WTC11 (cell line): ENCODE results near the gene DDRGK1. TPM values are rescaled to one million over a fixed set of nuclear protein-coding genes. Genes with fewer than 3 reads are reported as not detected.

Source experiments
- ATAC-seq: fragments of 200-7000 bp; cut with Tn5 transposase; 2 replicates; pipeline ENCODE4 v1.10.0; 2021; ENCODE audit warnings: mild to moderate bottlenecking, moderate library complexity
- Bru-seq: library from RNA; stranded (reverse); fragments of 400-500 nt; gene quantifications from one replicate; lab custom pipeline; 2021; lab: Mats Ljungman, UMichigan
- CTCF ChIA-PET: fragments of 300-600 bp; sonication (Branson Sonifier 250); formaldehyde crosslinking; loops from one replicate; lab custom pipeline; 2021; ENCODE audit warnings: antibody characterized with exemption; lab: Charles Lee
- POLR2A ChIA-PET: fragments of 350-600 bp; sonication (Branson Sonifier 250); formaldehyde crosslinking; loops from one replicate; lab custom pipeline; 2021; ENCODE audit warnings: antibody characterized with exemption; lab: Charles Lee
- DNase-seq: peaks from one replicate; pipeline ENCODE4 v3.0.0; 2021; ENCODE audit warnings: low spot score
- H3K27ac Mint-ChIP-seq: 2 replicates; pipeline ENCODE4 v1.8.0; 2021; ENCODE audit warnings: mixed read lengths
- H3K27me3 Mint-ChIP-seq: 2 replicates; pipeline ENCODE4 v1.8.0; 2021; ENCODE audit warnings: low read depth, mild to moderate bottlenecking, moderate library complexity, mixed read lengths
- H3K36me3 Mint-ChIP-seq: 2 replicates; pipeline ENCODE4 v1.8.0; 2021; ENCODE audit warnings: mixed read lengths
- H3K4me1 Mint-ChIP-seq: 2 replicates; pipeline ENCODE4 v1.8.0; 2022; ENCODE audit warnings: mixed read lengths
- H3K4me3 Mint-ChIP-seq: 2 replicates; pipeline ENCODE4 v1.8.0; 2021; ENCODE audit warnings: mild to moderate bottlenecking, moderate library complexity, mixed read lengths
- H3K9me3 Mint-ChIP-seq: 2 replicates; pipeline ENCODE4 v1.8.0; 2021; ENCODE audit warnings: mixed read lengths
- ATF3 ChIP-seq: sonication (generic); formaldehyde crosslinking; conservative IDR thresholded peaks from 2 replicates; pipeline ENCODE4 v1.8.1; 2022; ENCODE audit warnings: mild to moderate bottlenecking, missing genetic modification reagents
- EMX1 ChIP-seq: fragments of 250-450 bp; sonication (Bioruptor Pico); IDR thresholded peaks from 2 replicates; pipeline ENCODE4 v1.8.0; 2021; ENCODE audit warnings: mild to moderate bottlenecking
- FOXK1 ChIP-seq: sonication (generic); formaldehyde crosslinking; IDR thresholded peaks from 2 replicates; pipeline ENCODE4 v1.8.0; 2022; ENCODE audit warnings: mild to moderate bottlenecking, moderate library complexity, missing genetic modification reagents
- FOXP4 ChIP-seq: sonication (generic); formaldehyde crosslinking; IDR thresholded peaks from 2 replicates; pipeline ENCODE4 v1.8.0; 2022; ENCODE audit warnings: mild to moderate bottlenecking, missing genetic modification reagents
- GABPB1 ChIP-seq: sonication (generic); formaldehyde crosslinking; IDR thresholded peaks from 2 replicates; pipeline ENCODE4 v1.8.1; 2023; ENCODE audit warnings: mild to moderate bottlenecking, missing genetic modification reagents
- PREB ChIP-seq: sonication (generic); formaldehyde crosslinking; IDR thresholded peaks from 2 replicates; pipeline ENCODE4 v1.8.1; 2022; ENCODE audit warnings: mild to moderate bottlenecking, missing genetic modification reagents, moderate library complexity, borderline replicate concordance
- SP1 ChIP-seq: sonication (generic); formaldehyde crosslinking; conservative IDR thresholded peaks from 2 replicates; pipeline ENCODE4 v1.8.1; 2022; ENCODE audit warnings: missing genetic modification reagents
- STAT6 ChIP-seq: sonication (generic); formaldehyde crosslinking; conservative IDR thresholded peaks from 2 replicates; pipeline ENCODE4 v1.8.1; 2023; ENCODE audit warnings: mild to moderate bottlenecking, low read depth, missing genetic modification reagents, moderate library complexity
- TP53 ChIP-seq: sonication (generic); formaldehyde crosslinking; IDR thresholded peaks from 2 replicates; pipeline ENCODE4 v1.8.1; 2023; ENCODE audit warnings: mild to moderate bottlenecking, missing genetic modification reagents
- long read RNA-seq, 3 experiments: library from RNA in 1 of 3; library from capped mRNA in 1 of 3; library from polyadenylated mRNA in 1 of 3; unstranded in 2 of 3; stranded (forward) in 1 of 3; transcript quantifications; one replicate each; pipeline ENCODE4 v2.0.0, GENCODE V29; 2021
- total RNA-seq: library from RNA; stranded (reverse); gene quantifications from 3 replicates; pipeline ENCODE4 v1.2.3, GENCODE V29; 2021
- TF ChIP-seq, protein P1 (sequence below): sonication (generic); formaldehyde crosslinking; IDR thresholded peaks from 2 replicates; pipeline ENCODE4 v1.8.0; 2022; ENCODE audit warnings: missing genetic modification reagents
- TF ChIP-seq, protein P2 (sequence below): sonication (generic); formaldehyde crosslinking; IDR thresholded peaks from 2 replicates; pipeline ENCODE4 v1.8.0; 2022; ENCODE audit warnings: mild to moderate bottlenecking, missing genetic modification reagents
- TF ChIP-seq, protein P3 (sequence below): sonication (generic); formaldehyde crosslinking; IDR thresholded peaks from 2 replicates; pipeline ENCODE4 v1.8.1; 2023; ENCODE audit warnings: mild to moderate bottlenecking, missing genetic modification reagents, moderate library complexity
- TF ChIP-seq, protein P4 (sequence below): sonication (generic); formaldehyde crosslinking; IDR thresholded peaks from 2 replicates; pipeline ENCODE4 v1.8.0; 2023; ENCODE audit warnings: missing genetic modification reagents, mild to moderate bottlenecking, borderline replicate concordance
- TF ChIP-seq, protein P5 (sequence below): sonication (generic); formaldehyde crosslinking; IDR thresholded peaks from 2 replicates; pipeline ENCODE4 v1.8.1; 2023; ENCODE audit warnings: mild to moderate bottlenecking, moderate library complexity, missing genetic modification reagents

DDRGK1 gene
- 46.4 to 60.6 TPM (median 52.7 TPM) in 3 replicates for total RNA-seq
- Bru-seq, nascent RNA: percentile 69 among the genes with signal in this experiment
- long read RNA-seq, experiment 1, transcript DDRGK1-201 (9 exons, 1,306 nt): major isoform, 100 of 118 reads
- long read RNA-seq, experiment 1, partial matches to known transcripts: 6 of 118 reads
- long read RNA-seq, experiment 1, other reads (novel, unspliced or antisense): 12 of 118 reads
- long read RNA-seq, experiment 2, partial matches to known transcripts: 30 of 61 reads
- long read RNA-seq, experiment 2, other reads (novel, unspliced or antisense): 27 of 61 reads
- long read RNA-seq, experiment 3, transcript DDRGK1-201 (9 exons, 1,306 nt): major isoform, 106 of 122 reads
- long read RNA-seq, experiment 3, partial matches to known transcripts: 0 of 122 reads
- long read RNA-seq, experiment 3, other reads (novel, unspliced or antisense): 16 of 122 reads

GRCh38 chr20:3204124-3204794 lies at the start of gene DDRGK1:
Gene DDRGK1, minus strand, starts transcription at chr20:3204682. Its CDS starts 55 bp downstream, at chr20:3204627.
- ATAC-seq: peak; percentile 83
- H3K9me3 Mint-ChIP-seq: no peaks in the 10 kb centered on the region
- CTCF ChIA-PET: interaction anchor here (0.7 to 2.0 kb wide), 5 partner anchors 15 to 171 kb away, joined by 3 to 8 read pairs (median 5); partner anchors contain the start of gene SLC4A11
- peak within 1 kb of the TSS; percentile 95 for H3K27ac Mint-ChIP-seq
- POLR2A ChIA-PET: no interaction called here
- DNase-seq: peak; percentile 90
- H3K4me3 Mint-ChIP-seq: peak within 1 kb of the TSS; percentile 94
- peaks cover 23% of the 10 kb centered on the region for H3K36me3 Mint-ChIP-seq
- no peaks in the 10 kb centered on the region for H3K27me3 Mint-ChIP-seq
- H3K4me1 Mint-ChIP-seq: peaks cover 10% of the 10 kb centered on the region
- TF ChIP-seq, protein P1, sequence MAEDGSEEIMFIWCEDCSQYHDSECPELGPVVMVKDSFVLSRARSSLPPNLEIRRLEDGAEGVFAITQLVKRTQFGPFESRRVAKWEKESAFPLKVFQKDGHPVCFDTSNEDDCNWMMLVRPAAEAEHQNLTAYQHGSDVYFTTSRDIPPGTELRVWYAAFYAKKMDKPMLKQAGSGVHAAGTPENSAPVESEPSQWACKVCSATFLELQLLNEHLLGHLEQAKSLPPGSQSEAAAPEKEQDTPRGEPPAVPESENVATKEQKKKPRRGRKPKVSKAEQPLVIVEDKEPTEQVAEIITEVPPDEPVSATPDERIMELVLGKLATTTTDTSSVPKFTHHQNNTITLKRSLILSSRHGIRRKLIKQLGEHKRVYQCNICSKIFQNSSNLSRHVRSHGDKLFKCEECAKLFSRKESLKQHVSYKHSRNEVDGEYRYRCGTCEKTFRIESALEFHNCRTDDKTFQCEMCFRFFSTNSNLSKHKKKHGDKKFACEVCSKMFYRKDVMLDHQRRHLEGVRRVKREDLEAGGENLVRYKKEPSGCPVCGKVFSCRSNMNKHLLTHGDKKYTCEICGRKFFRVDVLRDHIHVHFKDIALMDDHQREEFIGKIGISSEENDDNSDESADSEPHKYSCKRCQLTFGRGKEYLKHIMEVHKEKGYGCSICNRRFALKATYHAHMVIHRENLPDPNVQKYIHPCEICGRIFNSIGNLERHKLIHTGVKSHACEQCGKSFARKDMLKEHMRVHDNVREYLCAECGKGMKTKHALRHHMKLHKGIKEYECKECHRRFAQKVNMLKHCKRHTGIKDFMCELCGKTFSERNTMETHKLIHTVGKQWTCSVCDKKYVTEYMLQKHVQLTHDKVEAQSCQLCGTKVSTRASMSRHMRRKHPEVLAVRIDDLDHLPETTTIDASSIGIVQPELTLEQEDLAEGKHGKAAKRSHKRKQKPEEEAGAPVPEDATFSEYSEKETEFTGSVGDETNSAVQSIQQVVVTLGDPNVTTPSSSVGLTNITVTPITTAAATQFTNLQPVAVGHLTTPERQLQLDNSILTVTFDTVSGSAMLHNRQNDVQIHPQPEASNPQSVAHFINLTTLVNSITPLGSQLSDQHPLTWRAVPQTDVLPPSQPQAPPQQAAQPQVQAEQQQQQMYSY (CRISPR knock-in tag): peak; percentile 51; the same call in 1 of the 2 replicates
- 0 out of 2 replicates have a peak, but pooled peaks have one; percentile 27 for TF ChIP-seq FOXK1
- TF ChIP-seq TP53 (CRISPR knock-in tag): no peak
- TF ChIP-seq, protein P2, sequence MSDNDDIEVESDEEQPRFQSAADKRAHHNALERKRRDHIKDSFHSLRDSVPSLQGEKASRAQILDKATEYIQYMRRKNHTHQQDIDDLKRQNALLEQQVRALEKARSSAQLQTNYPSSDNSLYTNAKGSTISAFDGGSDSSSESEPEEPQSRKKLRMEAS: peak; percentile 84
- peak; percentile 74; the same call in 1 of the 2 replicates for TF ChIP-seq FOXP4 (CRISPR knock-in tag)
- TF ChIP-seq, protein P3, sequence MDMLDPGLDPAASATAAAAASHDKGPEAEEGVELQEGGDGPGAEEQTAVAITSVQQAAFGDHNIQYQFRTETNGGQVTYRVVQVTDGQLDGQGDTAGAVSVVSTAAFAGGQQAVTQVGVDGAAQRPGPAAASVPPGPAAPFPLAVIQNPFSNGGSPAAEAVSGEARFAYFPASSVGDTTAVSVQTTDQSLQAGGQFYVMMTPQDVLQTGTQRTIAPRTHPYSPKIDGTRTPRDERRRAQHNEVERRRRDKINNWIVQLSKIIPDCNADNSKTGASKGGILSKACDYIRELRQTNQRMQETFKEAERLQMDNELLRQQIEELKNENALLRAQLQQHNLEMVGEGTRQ (CRISPR knock-in tag): no peak
- TF ChIP-seq, protein P4, sequence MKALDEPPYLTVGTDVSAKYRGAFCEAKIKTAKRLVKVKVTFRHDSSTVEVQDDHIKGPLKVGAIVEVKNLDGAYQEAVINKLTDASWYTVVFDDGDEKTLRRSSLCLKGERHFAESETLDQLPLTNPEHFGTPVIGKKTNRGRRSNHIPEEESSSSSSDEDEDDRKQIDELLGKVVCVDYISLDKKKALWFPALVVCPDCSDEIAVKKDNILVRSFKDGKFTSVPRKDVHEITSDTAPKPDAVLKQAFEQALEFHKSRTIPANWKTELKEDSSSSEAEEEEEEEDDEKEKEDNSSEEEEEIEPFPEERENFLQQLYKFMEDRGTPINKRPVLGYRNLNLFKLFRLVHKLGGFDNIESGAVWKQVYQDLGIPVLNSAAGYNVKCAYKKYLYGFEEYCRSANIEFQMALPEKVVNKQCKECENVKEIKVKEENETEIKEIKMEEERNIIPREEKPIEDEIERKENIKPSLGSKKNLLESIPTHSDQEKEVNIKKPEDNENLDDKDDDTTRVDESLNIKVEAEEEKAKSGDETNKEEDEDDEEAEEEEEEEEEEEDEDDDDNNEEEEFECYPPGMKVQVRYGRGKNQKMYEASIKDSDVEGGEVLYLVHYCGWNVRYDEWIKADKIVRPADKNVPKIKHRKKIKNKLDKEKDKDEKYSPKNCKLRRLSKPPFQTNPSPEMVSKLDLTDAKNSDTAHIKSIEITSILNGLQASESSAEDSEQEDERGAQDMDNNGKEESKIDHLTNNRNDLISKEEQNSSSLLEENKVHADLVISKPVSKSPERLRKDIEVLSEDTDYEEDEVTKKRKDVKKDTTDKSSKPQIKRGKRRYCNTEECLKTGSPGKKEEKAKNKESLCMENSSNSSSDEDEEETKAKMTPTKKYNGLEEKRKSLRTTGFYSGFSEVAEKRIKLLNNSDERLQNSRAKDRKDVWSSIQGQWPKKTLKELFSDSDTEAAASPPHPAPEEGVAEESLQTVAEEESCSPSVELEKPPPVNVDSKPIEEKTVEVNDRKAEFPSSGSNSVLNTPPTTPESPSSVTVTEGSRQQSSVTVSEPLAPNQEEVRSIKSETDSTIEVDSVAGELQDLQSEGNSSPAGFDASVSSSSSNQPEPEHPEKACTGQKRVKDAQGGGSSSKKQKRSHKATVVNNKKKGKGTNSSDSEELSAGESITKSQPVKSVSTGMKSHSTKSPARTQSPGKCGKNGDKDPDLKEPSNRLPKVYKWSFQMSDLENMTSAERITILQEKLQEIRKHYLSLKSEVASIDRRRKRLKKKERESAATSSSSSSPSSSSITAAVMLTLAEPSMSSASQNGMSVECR (CRISPR knock-in tag): peak; percentile 68
- no peak for TF ChIP-seq STAT6 (CRISPR knock-in tag)
- peak; percentile 77 for TF ChIP-seq SP1 (CRISPR knock-in tag)
- TF ChIP-seq EMX1 (CRISPR knock-in tag): no peak
- no peak for TF ChIP-seq ATF3
- TF ChIP-seq, protein P5, sequence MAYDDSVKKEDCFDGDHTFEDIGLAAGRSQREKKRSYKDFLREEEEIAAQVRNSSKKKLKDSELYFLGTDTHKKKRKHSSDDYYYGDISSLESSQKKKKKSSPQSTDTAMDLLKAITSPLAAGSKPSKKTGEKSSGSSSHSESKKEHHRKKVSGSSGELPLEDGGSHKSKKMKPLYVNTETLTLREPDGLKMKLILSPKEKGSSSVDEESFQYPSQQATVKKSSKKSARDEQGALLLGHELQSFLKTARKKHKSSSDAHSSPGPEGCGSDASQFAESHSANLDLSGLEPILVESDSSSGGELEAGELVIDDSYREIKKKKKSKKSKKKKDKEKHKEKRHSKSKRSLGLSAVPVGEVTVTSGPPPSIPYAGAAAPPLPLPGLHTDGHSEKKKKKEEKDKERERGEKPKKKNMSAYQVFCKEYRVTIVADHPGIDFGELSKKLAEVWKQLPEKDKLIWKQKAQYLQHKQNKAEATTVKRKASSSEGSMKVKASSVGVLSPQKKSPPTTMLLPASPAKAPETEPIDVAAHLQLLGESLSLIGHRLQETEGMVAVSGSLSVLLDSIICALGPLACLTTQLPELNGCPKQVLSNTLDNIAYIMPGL: peak; percentile 58; the same call in 1 of the 2 replicates
- peak; percentile 69 for TF ChIP-seq GABPB1 (CRISPR knock-in tag)
- TF ChIP-seq PREB (CRISPR knock-in tag): 0 out of 2 replicates have a peak, but pooled peaks have one; percentile 16
